ENCODE measurements around the gene SOWAHA.

SOWAHA gene

GRCh38 chr5:132767150-132767549, 46.0 kb upstream of the SOWAHA start:
- H3K4me3 ChIP-seq (replicated peaks in 1 of 2; ENCODE audit: low read depth in 2 of 2, low read length in 2 of 2) = no peak overlapping the region
- no peak for TF ChIP-seq CTCF (IDR thresholded peaks at IDR 0.05; ENCODE audit: low read depth, low read length)
- DNase-seq (ENCODE audit: low read depth in 2 of 2) = no peak

- DNase-seq (ENCODE audit: low read depth in 2 of 2) = no peak
- TF ChIP-seq CTCF (IDR thresholded peaks at IDR 0.05; ENCODE audit: low read depth, low read length) = no peak
- H3K4me3 ChIP-seq (replicated peaks in 1 of 2; ENCODE audit: low read depth in 2 of 2, low read length in 2 of 2) = no peak overlapping the region
These were observed 44.6 kb upstream of the SOWAHA start for GRCh38 chr5:132768485-132768868.

- no peak overlapping the region for H3K4me3 ChIP-seq (replicated peaks in 1 of 2; ENCODE audit: low read depth in 2 of 2, low read length in 2 of 2)
- TF ChIP-seq CTCF (IDR thresholded peaks at IDR 0.05; ENCODE audit: low read depth, low read length) = no peak
- peak; percentile 38 to 61 for DNase-seq (ENCODE audit: low read depth in 2 of 2)
These were observed 42.5 kb upstream of the SOWAHA start for GRCh38 chr5:132770476-132771159.

- peak; percentile 40 to 86 for DNase-seq (ENCODE audit: low read depth in 2 of 2)
- no peak for TF ChIP-seq CTCF (IDR thresholded peaks at IDR 0.05; ENCODE audit: low read depth, low read length)
- H3K4me3 ChIP-seq (replicated peaks in 1 of 2; ENCODE audit: low read depth in 2 of 2, low read length in 2 of 2) = no peak overlapping the region
These were observed 41.6 kb upstream of the SOWAHA start for GRCh38 chr5:132771503-132771998.

- no peak for TF ChIP-seq CTCF (IDR thresholded peaks at IDR 0.05; ENCODE audit: low read depth, low read length)
- peak in 1 of 2 donors; percentile 51 for DNase-seq (ENCODE audit: low read depth in 2 of 2)
- no peak overlapping the region for H3K4me3 ChIP-seq (replicated peaks in 1 of 2; ENCODE audit: low read depth in 2 of 2, low read length in 2 of 2)
These were observed 40.6 kb upstream of the SOWAHA start for GRCh38 chr5:132772291-132773070.

GRCh38 chr5:132773114-132773513, 40.0 kb upstream of the SOWAHA start:
- DNase-seq (ENCODE audit: low read depth in 2 of 2) = no peak
- no peak for TF ChIP-seq CTCF (IDR thresholded peaks at IDR 0.05; ENCODE audit: low read depth, low read length)
- no peak overlapping the region for H3K4me3 ChIP-seq (replicated peaks in 1 of 2; ENCODE audit: low read depth in 2 of 2, low read length in 2 of 2)
